GM21360 (cell line): Measurements from ENCODE around the gene SH3GLB2.
"Not testable (repeated sequence)": the region's sequence is repeated elsewhere in the genome, so short reads cannot be mapped to it uniquely, and the experiment has no call there.

Experiments
- ATAC-seq: cut with Tn5 transposase; IDR thresholded peaks from one replicate; pipeline ENCODE4 v1.9.1; 2021; ENCODE audit warnings: mild to moderate bottlenecking, moderate library complexity; ENCODE audit not compliant: unreplicated experiment

The SH3GLB2 gene

GRCh38 chr9:129001504-129002325 is 26.4 kb downstream of the SH3GLB2 start:
- ATAC-seq, result no peak

DNA sequence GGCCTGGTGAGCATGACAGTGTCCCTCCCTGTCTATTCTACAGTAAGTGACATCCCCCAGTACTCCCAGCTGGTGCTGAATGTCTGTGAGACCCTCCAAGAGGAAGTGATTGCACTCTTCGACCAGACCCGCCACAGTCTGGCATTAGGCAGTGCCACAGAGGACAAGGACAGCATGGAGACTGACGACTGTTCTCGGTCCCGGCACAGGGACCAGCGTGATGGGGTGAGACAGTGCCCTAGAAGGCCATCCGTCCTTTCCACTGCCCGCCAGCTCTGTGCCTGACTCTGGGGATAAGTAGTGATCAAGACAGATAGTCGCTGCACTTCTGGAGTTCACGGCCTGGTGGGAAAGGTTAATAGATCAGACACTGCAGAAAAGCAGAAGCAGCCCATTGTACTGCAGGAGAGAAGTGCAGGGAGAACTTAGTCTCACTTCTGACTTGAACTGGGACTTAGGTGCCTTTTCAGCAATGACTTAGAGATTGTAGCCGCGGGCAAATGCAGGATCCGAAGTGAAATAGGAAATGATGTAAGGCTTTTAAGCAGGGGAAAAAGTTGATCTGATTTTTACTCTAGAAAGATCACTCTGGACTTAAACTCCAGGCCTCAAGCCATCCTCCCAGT is 28.4 kb downstream of the SH3GLB2 start:
- ATAC-seq, result no peak

GRCh38 chr9:128998462-128998861 is 29.7 kb downstream of the SH3GLB2 start:
- ATAC-seq, result no peak

- no peak for ATAC-seq
Measured at GRCh38 chr9:128995791-128996190, 32.3 kb downstream of the SH3GLB2 start.

- ATAC-seq, result no peak
Measured at GRCh38 chr9:128992995-128993394, 35.1 kb downstream of the SH3GLB2 start.

DNA sequence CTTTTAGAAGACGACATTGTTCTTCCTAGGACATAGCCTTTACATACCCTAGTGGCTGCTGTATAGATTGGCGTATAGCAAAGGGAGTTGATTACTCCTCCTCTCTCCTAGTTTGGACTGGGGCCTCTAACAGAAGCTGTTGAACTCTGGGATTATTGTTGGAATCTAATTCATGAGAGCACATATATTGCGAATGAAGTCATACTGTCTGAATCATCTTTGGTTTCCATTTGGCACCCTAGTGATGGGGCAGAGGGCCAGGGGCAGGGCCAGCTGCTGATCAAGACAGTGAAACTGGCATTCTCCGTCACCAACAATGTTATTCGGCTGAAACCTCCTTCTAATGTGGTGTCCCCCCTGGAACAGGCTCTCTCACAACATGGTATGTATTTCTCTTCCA is 40.3 kb downstream of the SH3GLB2 start:
- no peak for ATAC-seq

DNA sequence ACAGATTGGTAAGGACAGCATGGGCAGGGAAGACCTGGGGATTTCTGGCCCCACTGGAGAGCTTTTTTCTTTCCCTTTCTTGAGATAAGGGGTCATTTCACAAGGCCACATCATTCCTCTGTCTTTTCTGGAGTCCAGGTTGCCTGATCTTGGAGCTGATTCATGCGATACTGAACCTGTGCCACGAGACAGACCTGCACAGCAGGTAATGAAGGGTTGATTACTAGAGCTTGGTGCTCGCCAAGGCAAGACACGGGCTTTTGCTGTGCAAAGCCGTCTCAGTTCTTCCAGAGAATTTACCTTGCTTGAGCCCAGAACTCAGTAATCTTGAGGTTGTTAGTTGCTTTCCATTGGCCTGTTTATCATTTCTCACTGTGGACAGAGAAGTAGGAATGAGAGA is 41.5 kb downstream of the SH3GLB2 start:
- no peak for ATAC-seq

GRCh38 chr9:128983536-128983935 is 44.6 kb downstream of the SH3GLB2 start:
- ATAC-seq, result no peak

DNA sequence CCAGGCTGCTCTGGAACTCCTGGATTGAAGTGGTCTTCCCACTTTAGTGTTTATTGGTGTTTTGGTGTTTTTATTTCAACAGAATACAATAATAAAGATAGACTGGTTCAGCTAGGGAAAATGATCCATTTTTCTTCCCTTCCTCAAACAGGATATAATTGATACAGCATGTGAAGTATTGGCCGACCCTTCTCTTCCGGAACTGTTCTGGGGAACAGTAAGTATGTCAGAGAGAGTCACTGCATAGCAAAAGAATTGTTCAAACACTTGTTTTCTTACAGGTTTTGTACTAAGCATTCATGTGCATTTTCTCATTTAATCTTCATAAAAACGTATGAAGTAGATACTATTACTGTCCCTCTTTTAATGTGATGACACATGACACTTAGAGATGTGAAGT is 49.0 kb downstream of the SH3GLB2 start:
- ATAC-seq, result no peak

DNA sequence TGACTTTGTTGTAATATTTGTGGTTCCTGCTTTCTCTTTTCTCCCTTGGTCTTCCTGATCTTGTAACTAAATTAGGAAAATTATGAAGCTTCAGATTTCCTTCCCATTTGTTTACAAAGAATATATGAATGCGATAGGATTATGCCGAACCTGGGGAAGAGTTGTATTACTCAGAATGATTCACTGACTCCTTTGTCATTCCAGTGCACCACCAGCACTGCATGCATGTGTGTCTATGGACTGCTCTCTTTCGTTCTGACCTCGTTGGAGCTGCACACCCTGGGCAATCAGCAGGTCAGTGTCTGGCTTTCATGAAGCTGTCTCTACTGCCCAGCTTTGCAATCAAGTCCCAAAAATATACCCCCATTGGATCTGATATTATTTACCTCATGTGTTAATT is 55.2 kb downstream of the SH3GLB2 start:
- ATAC-seq, result no peak

DNA sequence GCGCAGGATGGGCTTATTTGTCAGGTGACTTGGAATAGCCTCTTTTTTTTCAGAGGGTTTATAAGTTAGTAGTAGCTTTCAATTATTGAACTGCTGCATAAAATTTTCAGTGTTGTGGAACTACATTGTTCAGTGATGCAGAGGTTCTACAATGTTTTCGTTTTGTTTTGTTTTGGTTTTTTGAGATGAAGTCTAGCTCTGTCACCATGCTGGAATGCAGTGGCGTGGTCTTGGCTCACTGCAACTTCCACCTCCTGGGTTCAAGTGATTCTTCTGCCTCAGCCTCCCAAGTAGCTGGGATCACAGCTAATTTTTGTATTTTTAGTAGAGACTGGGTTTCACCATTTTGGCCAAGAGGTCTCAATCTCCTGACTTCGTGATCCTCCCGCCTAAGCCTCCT is 58.6 kb downstream of the SH3GLB2 start:
- no peak for ATAC-seq

DNA sequence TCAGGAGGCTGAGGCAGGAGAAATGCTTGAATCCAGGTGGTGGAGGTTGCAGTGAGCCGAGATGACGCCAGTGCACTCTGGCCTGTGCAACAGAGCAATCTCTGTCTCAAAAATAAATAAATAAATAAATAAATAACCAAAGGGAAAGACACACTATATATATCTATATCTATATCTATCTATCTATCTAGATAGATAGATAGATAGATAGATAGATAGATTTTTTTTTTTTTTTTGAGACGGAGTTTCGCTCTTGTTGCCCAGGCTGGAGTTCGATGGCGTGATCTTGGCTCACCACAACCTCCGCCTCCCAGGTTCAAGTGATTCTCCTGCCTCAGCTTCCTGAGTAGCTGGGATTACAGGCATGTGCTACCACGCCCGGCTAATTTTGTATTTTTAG is 66.7 kb downstream of the SH3GLB2 start:
- ATAC-seq, result not testable (repeated sequence)
